Neuronal stem cell (in vitro differentiated cells): ENCODE measurements around the gene STK11IP.
A peak's percentile ranks its signal among the peaks of the same experiment; 100 is the strongest.

Experiments used
- DNase-seq: peaks from one replicate; pipeline ENCODE4 v3.0.0-alpha.2; 2013; ENCODE audit warnings: low spot score
- H2AFZ ChIP-seq: one replicate; pipeline ENCODE4 v1.6.1; 2013; ENCODE audit warnings: mild to moderate bottlenecking, low read length, inconsistent platforms
- H2AK5ac ChIP-seq: 2 replicates; pipeline ENCODE4 v1.6.1; 2013; ENCODE audit warnings: low read depth, mild to moderate bottlenecking, inconsistent platforms, low read length, moderate library complexity, mixed read lengths
- H2BK120ac ChIP-seq: 2 replicates; pipeline ENCODE4 v1.6.1; 2013; ENCODE audit warnings: low read depth, mild to moderate bottlenecking, inconsistent platforms, low read length, moderate library complexity, mixed read lengths
- H2BK12ac ChIP-seq: one replicate; pipeline ENCODE4 v1.6.1; 2013; ENCODE audit warnings: low read length, inconsistent platforms
- H2BK15ac ChIP-seq: 2 replicates; pipeline ENCODE4 v1.6.1; 2013; ENCODE audit warnings: mild to moderate bottlenecking, low read length, inconsistent platforms, mixed read lengths
- H2BK5ac ChIP-seq: one replicate; pipeline ENCODE4 v1.6.1; 2013; ENCODE audit warnings: inconsistent platforms, mild to moderate bottlenecking, low read length, moderate library complexity
- H3K14ac ChIP-seq: one replicate; pipeline ENCODE4 v1.6.1; 2013; ENCODE audit warnings: low read length, inconsistent platforms
- H3K18ac ChIP-seq: 2 replicates; pipeline ENCODE4 v1.6.1; 2013; ENCODE audit warnings: low read length, inconsistent platforms
- H3K23ac ChIP-seq: 2 replicates; pipeline ENCODE4 v1.6.1; 2013; ENCODE audit warnings: low read depth, mild to moderate bottlenecking, mixed read lengths, low read length, inconsistent platforms; ENCODE audit not compliant: poor library complexity
- H3K27ac ChIP-seq: replicated peaks from 3 replicates; pipeline ENCODE4 v1.5.1; 2013; ENCODE audit warnings: low read length, inconsistent platforms
- H3K27me3 ChIP-seq, 3 experiments: 2 replicates each; pipeline ENCODE4 v1.6.1; 2013; ENCODE audit warnings: low read length in 3 of 3, mild to moderate bottlenecking in 2 of 3, inconsistent platforms in 1 of 3, low read depth in 1 of 3, mixed read lengths in 1 of 3, moderate library complexity in 1 of 3; ENCODE audit not compliant: control insufficient read depth in 3 of 3, insufficient read depth in 3 of 3
- H3K36me3 ChIP-seq, 2 donors: replicated peaks in 1 of 2; 2 replicates each; pipeline ENCODE4 v1.6.1; 2013; ENCODE audit warnings: low read length in 2 of 2; ENCODE audit not compliant: control insufficient read depth in 2 of 2, insufficient read depth in 2 of 2
- H3K4ac ChIP-seq: 2 replicates; pipeline ENCODE4 v1.6.1; 2013; ENCODE audit warnings: inconsistent platforms, mild to moderate bottlenecking, low read length, moderate library complexity
- H3K4me1 ChIP-seq, 2 donors: 1 replicate in 1 of 2; 2 replicates in 1 of 2; pipeline ENCODE4 v1.6.1; 2013; ENCODE audit warnings: low read length in 2 of 2, low read depth in 1 of 2; ENCODE audit not compliant: control insufficient read depth in 2 of 2, insufficient read depth in 1 of 2
- H3K4me2 ChIP-seq: one replicate; pipeline ENCODE4 v1.6.1; 2013; ENCODE audit warnings: mild to moderate bottlenecking, low read length, inconsistent platforms; ENCODE audit not compliant: insufficient read depth, poor library complexity, severe bottlenecking
- H3K4me3 ChIP-seq, 2 donors: 2 replicates each; pipeline ENCODE4 v1.5.1; 2013; ENCODE audit warnings: low read length in 2 of 2, mild to moderate bottlenecking in 2 of 2, inconsistent platforms in 1 of 2, moderate library complexity in 1 of 2
- H3K79me1 ChIP-seq: one replicate; pipeline ENCODE4 v1.6.1; 2013; ENCODE audit warnings: low read depth, mild to moderate bottlenecking, inconsistent platforms, low read length, moderate library complexity
- H3K9ac ChIP-seq: one replicate; pipeline ENCODE4 v1.6.1; 2013; ENCODE audit warnings: mild to moderate bottlenecking, low read depth, low read length, inconsistent platforms; ENCODE audit not compliant: poor library complexity
- H3K9me3 ChIP-seq, 2 donors: replicated peaks in 1 of 2; 2 replicates each; pipeline versions ENCODE3 to v1.6.1; 2013; ENCODE audit warnings: low read length in 2 of 2, mild to moderate bottlenecking in 2 of 2, inconsistent platforms in 1 of 2, low read depth in 1 of 2, mixed read lengths in 1 of 2, moderate library complexity in 1 of 2; ENCODE audit not compliant: control insufficient read depth in 2 of 2, insufficient read depth in 1 of 2
- H4K8ac ChIP-seq: one replicate; pipeline ENCODE4 v1.6.1; 2013; ENCODE audit warnings: low read depth, mild to moderate bottlenecking, inconsistent platforms, low read length, moderate library complexity
- H4K91ac ChIP-seq: one replicate; pipeline ENCODE4 v1.6.1; 2013; ENCODE audit warnings: low read length, low read depth, mild to moderate bottlenecking, inconsistent platforms; ENCODE audit not compliant: poor library complexity
- WGBS, 2 donors: extraction: QIAGEN DNeasy Blood & Tissue Kit; methylation state at CpG; one replicate each; pipeline ENCODE4 v1.1.7; 2013; ENCODE audit warnings: missing lambda C conversion rate in 2 of 2, mixed read lengths in 1 of 2; ENCODE audit not compliant: insufficient read length in 2 of 2, insufficient replicate concordance in 1 of 2; ENCODE audit errors: extremely low coverage in 2 of 2; 5-methylcytosine and 5-hydroxymethylcytosine counted together

STK11IP gene

DNA sequence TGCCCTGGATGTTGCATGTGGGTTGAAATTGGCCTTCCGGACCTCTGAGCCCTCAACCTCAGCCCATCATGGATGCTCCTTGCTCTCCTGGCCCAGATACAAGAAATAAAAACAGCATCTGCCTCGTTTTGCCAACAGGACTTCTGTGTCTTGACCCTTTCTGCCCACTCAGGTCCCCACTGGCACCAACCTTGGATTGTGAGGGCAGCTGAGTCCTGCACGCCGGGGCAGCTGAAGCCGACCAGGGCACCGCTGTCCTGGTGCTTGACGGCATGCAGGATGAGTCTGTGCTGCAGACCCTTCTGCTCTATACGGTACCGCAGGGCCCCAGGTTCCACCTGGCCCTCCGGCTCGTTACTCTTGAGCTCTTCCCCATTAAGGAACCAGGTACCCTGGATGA is 31.0 kb upstream of the STK11IP start:
- Histone ChIP-seq H2AFZ (no peak overlapping the region), H3K23ac (peak overlapping the region; percentile 69), H2BK5ac (peak overlapping the region; percentile 46), H3K27me3 (peaks cover 0 to 2% (median 0%) of the 10 kb centered on the region in 3 experiments), H3K9ac (peak overlapping the region; percentile 3), H3K36me3 (peaks cover 30 to 83% of the 10 kb centered on the region in 2 donors), H3K4me2 (no peak overlapping the region), H4K91ac (no peak overlapping the region), H3K4ac (no peak overlapping the region), H2BK120ac (no peak overlapping the region), H3K9me3 (no peaks in the 10 kb centered on the region), H4K8ac (no peak overlapping the region), H2BK15ac (no peak overlapping the region), H3K27ac (no peak overlapping the region), H3K4me3 (no peak overlapping the region), H2BK12ac (no peak overlapping the region), H3K79me1 (peaks cover 9% of the 10 kb centered on the region), H2AK5ac (no peak overlapping the region), H3K4me1 (peaks cover 4% of the 10 kb centered on the region in 2 donors), H3K14ac (peak overlapping the region; percentile 31), H3K18ac (no peak overlapping the region)
- no CpG with 5 or more reads among the region's 11 CpGs for WGBS, 2 donors
- DNase-seq, result no peak

DNA sequence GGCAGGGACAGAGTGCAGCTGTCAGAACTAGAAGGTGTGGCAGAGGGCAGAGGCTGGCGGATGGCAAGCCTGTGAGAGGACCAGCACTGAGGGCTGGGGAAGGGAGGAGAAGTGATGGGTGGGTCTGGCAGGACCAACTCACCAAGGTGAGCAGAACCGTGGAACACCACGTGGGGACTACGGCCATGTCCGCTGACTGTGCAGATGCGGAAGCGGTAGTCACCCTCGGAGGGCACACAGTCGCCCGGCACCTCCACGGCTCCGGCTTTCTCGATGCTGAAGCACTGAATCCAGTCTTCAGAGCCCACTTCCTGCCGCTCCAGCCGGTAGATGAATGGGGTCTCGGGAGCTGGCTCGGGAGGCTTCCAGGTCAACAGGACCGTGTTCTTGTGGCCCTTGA is 30.5 kb upstream of the STK11IP start:
- no peak overlapping the region for H3K4me3 ChIP-seq
- no peak overlapping the region for H3K4ac ChIP-seq
- peaks cover 0 to 2% (median 0%) of the 10 kb centered on the region in 3 experiments for H3K27me3 ChIP-seq
- H2BK15ac ChIP-seq, result no peak overlapping the region
- H3K27ac ChIP-seq, result no peak overlapping the region
- H3K23ac ChIP-seq, result peak overlapping the region; percentile 69
- no CpG with 5 or more reads among the region's 18 CpGs for WGBS, 2 donors
- H2AFZ ChIP-seq, result no peak overlapping the region
- peaks cover 9% of the 10 kb centered on the region for H3K79me1 ChIP-seq
- H4K91ac ChIP-seq, result no peak overlapping the region
- H3K14ac ChIP-seq, result no peak overlapping the region
- peak overlapping the region; percentile 46 for H2BK5ac ChIP-seq
- no peaks in the 10 kb centered on the region for H3K9me3 ChIP-seq
- H3K9ac ChIP-seq, result no peak overlapping the region
- H2BK120ac ChIP-seq, result no peak overlapping the region
- H3K4me1 ChIP-seq, result peaks cover 7 to 9% of the 10 kb centered on the region in 2 donors
- peak overlapping the region; percentile 4 for H3K18ac ChIP-seq
- no peak overlapping the region for H2AK5ac ChIP-seq
- H3K4me2 ChIP-seq, result no peak overlapping the region
- H4K8ac ChIP-seq, result no peak overlapping the region
- H3K36me3 ChIP-seq, result peaks cover 30 to 78% of the 10 kb centered on the region in 2 donors
- no peak overlapping the region for H2BK12ac ChIP-seq
- DNase-seq, result no peak

DNA sequence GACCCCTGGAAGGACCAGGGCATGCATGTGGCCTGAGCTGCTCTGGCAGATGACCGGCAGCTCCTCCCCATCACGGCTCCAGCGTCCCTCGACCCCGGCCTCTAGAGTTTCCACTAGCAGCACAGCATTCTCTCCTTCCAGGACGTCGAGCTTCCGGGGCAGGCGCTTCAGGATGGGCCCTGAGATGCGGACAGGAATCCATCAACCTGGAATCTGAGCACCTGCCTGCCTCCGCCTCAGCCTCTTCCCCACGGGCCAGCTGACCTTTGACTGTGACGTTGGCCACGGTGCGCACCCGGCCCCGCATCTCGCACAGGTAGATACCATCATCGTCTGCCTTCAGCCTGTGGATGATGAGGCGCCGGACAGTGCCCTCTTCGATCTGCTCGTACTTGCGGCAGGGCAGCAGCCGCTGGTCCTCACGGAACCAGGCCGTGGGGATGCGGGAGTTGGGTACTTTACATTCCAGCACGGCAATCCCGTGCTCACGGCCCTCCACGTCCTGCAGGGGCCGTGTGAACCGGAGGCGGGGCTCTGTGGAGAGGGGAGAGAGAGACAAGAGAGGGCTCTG is 29.8 kb upstream of the STK11IP start:
- H3K27ac ChIP-seq, result no peak overlapping the region
- peaks cover 0 to 2% (median 0%) of the 10 kb centered on the region in 3 experiments for H3K27me3 ChIP-seq
- H2BK120ac ChIP-seq, result no peak overlapping the region
- H3K18ac ChIP-seq, result no peak overlapping the region
- H2AK5ac ChIP-seq, result no peak overlapping the region
- H4K91ac ChIP-seq, result no peak overlapping the region
- no peak for DNase-seq
- peaks cover 25 to 71% of the 10 kb centered on the region in 2 donors for H3K36me3 ChIP-seq
- peaks cover 9% of the 10 kb centered on the region for H3K79me1 ChIP-seq
- H3K4me1 ChIP-seq, result peaks cover 9 to 11% of the 10 kb centered on the region in 2 donors
- no peak overlapping the region for H3K4me3 ChIP-seq
- peak overlapping the region; percentile 21 for H3K23ac ChIP-seq
- H3K4me2 ChIP-seq, result no peak overlapping the region
- H4K8ac ChIP-seq, result no peak overlapping the region
- H2AFZ ChIP-seq, result no peak overlapping the region
- H3K9me3 ChIP-seq, result no peaks in the 10 kb centered on the region
- no peak overlapping the region for H3K4ac ChIP-seq
- no peak overlapping the region for H2BK12ac ChIP-seq
- H2BK15ac ChIP-seq, result no peak overlapping the region
- H3K9ac ChIP-seq, result no peak overlapping the region
- WGBS, 2 donors, result no CpG with 5 or more reads among the region's 35 CpGs
- H2BK5ac ChIP-seq, result no peak overlapping the region
- H3K14ac ChIP-seq, result no peak overlapping the region

DNA sequence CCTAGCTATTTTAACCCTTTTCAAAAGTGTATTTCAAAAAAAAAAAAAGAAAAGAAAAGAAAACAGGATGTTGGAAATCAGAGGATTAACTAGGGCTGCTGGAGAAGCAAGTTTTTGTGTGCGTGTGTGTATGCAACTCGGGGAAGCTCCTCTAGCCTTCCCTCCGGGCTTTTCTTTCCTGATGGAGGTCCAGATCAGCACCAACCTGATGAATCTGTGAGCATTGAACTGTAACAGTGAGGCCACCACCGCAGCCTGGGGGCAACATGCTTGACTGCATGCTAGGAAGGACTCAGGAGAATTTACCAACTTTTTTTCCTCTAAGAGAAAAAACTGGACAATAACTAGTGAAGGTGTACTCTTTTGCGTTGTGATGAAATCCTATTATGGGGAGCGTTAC is 28.6 kb upstream of the STK11IP start:
- no peak overlapping the region for H2BK5ac ChIP-seq
- H3K9me3 ChIP-seq, result no peaks in the 10 kb centered on the region
- peaks cover 9 to 11% of the 10 kb centered on the region in 2 donors for H3K4me1 ChIP-seq
- H3K4ac ChIP-seq, result no peak overlapping the region
- WGBS, 2 donors, result no CpG with 5 or more reads among the region's 6 CpGs
- H4K91ac ChIP-seq, result no peak overlapping the region
- no peak overlapping the region for H3K4me3 ChIP-seq
- no peak overlapping the region for H3K4me2 ChIP-seq
- no peak overlapping the region for H2BK120ac ChIP-seq
- H4K8ac ChIP-seq, result no peak overlapping the region
- no peak overlapping the region for H2AFZ ChIP-seq
- no peak overlapping the region for H3K14ac ChIP-seq
- DNase-seq, result no peak
- no peak overlapping the region for H2AK5ac ChIP-seq
- peaks cover 9% of the 10 kb centered on the region for H3K79me1 ChIP-seq
- no peak overlapping the region for H3K9ac ChIP-seq
- no peak overlapping the region for H3K23ac ChIP-seq
- no peak overlapping the region for H2BK12ac ChIP-seq
- H3K36me3 ChIP-seq, result peaks cover 21 to 60% of the 10 kb centered on the region in 2 donors
- H3K27me3 ChIP-seq, result peaks cover 0 to 2% (median 0%) of the 10 kb centered on the region in 3 experiments
- no peak overlapping the region for H2BK15ac ChIP-seq
- no peak overlapping the region for H3K27ac ChIP-seq
- no peak overlapping the region for H3K18ac ChIP-seq
